ENCODE results near the gene PRMT1.
"Not testable (repeated sequence)": the region's sequence is repeated elsewhere in the genome, so short reads cannot be mapped to it uniquely, and the experiment has no call there.

The PRMT1 gene

DNA sequence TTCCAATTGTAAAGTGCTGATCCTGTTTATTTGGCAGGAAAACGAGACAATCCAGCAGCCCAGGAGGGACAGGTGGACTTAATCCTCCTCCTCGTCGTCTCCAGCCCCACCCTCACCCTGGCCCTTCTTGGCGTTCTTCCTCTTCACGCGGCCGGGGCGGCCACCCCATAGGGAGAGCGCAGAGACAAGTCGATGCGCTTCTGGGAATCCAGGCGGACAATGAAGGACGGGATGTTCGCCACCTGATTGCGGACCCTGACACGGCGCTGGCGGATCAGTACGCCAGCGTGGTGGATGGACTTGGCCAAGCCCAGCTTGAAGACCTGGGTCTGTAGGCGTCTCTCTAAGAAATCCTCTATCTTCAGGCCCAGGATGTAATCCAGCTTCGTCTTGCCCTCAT lies 42.3 kb downstream of the PRMT1 start:
- DNase-seq (ENCODE audit: low read depth in 2 of 2), result not testable (repeated sequence)

DNA sequence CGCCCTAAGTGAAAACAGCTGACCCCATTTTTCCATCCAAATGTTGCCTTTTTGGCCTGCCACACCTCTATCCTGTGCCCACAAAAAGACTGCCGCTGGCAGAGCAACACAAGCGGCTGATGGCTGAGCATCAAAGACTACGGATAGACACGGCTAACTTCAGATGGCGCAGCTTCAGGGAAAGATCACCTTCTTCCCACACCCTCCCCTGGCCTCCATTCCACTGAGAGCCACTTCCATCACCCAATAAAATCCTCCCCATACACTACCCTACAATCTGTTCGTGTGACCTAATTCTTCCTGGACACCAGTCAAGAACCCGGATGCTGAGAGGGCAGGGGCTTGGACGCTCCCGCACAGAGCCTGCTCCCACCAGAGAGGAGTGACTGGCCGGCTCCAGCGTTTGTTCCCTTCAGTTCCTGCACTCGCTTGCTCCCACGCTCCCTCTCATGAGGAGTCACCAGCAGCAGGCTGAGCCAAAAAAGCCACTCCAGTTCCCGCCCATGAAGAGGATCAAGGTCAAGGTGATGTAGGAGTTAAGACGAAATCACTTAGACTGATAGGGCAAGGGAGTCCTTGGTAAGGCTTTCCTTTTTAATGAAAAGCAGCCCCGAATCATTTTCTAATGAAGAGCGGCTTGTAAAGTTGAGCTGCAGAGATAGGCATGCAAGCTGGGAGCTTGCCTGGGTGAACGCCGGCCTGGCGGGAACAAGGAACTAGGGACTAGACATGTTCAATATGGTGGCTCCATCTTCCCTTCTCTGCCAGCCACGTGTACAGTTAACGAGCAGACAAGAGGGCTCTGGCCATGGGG lies 50.4 kb downstream of the PRMT1 start:
- no peak for DNase-seq (ENCODE audit: low read depth in 2 of 2)

GRCh38 chr19:49730166-49730565 lies 53.1 kb downstream of the PRMT1 start:
- no peak for DNase-seq (ENCODE audit: low read depth in 2 of 2)
